RWPE1 (cell line): ENCODE measurements around the gene UNC45B.
"Not testable (repeated sequence)": the region's sequence is repeated elsewhere in the genome, so short reads cannot be mapped to it uniquely, and the experiment has no call there.

Source experiments
- CTCF ChIA-PET: fragments of 350-600 bp; sonication (Branson Sonifier 250); formaldehyde crosslinking; extraction: SDS; loops from one replicate; lab custom pipeline; 2021; lab: Yijun Ruan, JAX
- POLR2A ChIA-PET: fragments of 400-600 bp; formaldehyde crosslinking; extraction: SDS; loops from one replicate; lab custom pipeline; 2020; ENCODE audit warnings: antibody characterized with exemption; ENCODE audit not compliant: low non-redundant PET; lab: Yijun Ruan, JAX
- DNase-seq: peaks from one replicate; pipeline ENCODE4 v3.0.0; 2012; ENCODE audit warnings: low spot score
- H3K27ac ChIP-seq: fragments of 450-650 bp; 2 replicates; pipeline ENCODE4 v1.5.1; 2017
- CTCF ChIP-seq: fragments of 450-650 bp; conservative IDR thresholded peaks from 2 replicates; pipeline ENCODE4 v1.5.1; 2017; ENCODE audit warnings: low read depth, mild to moderate bottlenecking

Gene UNC45B

DNA sequence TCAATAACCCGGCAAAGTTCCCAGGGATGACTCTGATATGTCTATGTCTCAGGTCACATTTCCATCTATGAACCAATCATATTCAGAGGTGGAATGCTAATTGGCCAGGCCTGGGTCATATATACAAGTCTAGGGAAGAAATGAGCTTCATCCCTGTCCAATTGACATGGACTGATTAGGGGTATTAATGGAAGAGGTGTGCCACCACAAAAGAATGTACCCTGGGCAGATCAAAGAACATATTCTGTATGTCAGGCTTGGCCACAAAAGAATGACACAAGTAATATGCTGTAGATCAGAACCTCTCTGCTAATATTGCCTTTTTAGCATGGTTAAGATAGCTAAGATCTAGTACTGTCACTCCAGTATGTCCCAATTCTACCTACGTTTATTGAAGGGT is 39.9 kb downstream of the UNC45B start:
- no peak overlapping the region for H3K27ac ChIP-seq
- CTCF ChIA-PET = no interaction called here
- DNase-seq = no peak
- no peak for TF ChIP-seq CTCF
- POLR2A ChIA-PET = no interaction called here

DNA sequence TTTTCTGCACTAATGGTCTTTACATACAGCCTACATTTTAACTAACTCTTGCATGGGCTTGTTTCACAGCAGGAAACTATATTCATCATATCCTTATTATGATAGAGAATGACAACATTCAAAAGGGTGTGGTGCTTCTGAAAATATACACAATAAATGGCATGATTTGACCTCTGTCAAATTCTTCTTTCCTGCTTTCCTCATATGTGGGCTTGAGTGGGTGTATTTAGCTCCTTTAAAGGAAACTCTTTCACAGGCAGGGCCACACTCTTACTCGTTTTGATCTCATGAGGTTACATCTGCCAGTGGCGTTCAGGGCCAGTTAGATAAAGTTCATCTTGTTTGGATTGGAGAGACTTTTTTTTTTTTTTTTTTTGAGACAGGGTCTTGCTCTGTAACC is 40.5 kb downstream of the UNC45B start:
- ChIA-PET POLR2A (no interaction called here), CTCF (interaction anchor here (0.6 to 1.2 kb wide), 2 partner anchors 223 to 345 kb away, joined by 3 to 5 read pairs; no protein-coding TSS in a partner anchor)
- no peak for TF ChIP-seq CTCF
- DNase-seq = peak; percentile 41
- H3K27ac ChIP-seq = peak overlapping the region; percentile 58; the same call in 1 of the 2 replicates

GRCh38 chr17:35189291-35189690 is 41.7 kb downstream of the UNC45B start:
- DNase-seq = peak; percentile 59
- ChIA-PET POLR2A (interaction anchor here (0.6 kb wide), 1 partner anchor 574 kb away, joined by 8 read pairs; no protein-coding TSS in a partner anchor), CTCF (interaction anchor here (0.6 to 1.2 kb wide), 2 partner anchors 243 to 344 kb away, joined by 3 to 5 read pairs; partner anchors contain the start of gene SLFN12)
- no peak for TF ChIP-seq CTCF
- H3K27ac ChIP-seq = peak overlapping the region; percentile 49

DNA sequence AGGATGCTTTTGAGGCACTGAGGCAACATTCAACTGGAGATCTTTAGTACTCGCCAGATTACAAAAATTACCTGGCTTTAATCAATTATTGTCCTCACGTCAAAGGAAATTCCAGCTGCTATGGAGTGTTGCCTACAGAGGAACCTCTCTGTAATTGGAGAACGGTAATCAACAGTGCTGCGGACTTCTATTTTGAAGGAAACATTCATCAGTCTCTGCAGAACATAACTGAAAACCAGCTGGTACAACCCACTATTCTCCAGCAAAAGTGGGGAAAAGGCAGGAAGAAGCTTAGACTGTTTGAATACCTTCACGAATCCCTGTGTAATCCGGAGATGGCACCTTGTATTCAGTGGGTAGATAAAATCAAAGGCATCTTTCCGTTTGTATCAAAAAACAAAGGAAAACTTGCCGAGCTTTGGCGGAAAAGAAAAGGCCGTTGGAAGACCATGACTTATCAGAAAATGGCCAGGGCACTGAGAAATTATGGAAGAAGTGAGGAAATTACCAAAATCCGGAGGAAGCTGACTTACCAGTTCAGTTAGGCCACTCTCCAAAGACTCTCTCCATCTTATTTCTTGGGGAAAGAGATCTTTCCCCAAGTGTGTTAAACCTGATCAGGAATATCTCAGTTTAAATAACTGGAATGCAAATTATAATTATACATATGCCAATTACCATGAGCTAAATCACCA is 43.5 kb downstream of the UNC45B start:
- TF ChIP-seq CTCF = no peak
- no peak overlapping the region for H3K27ac ChIP-seq
- POLR2A ChIA-PET = no interaction called here
- CTCF ChIA-PET = interaction anchor here (0.5 to 0.7 kb wide), 2 partner anchors 122 to 628 kb away, joined by 3 read pairs; no protein-coding TSS in a partner anchor
- DNase-seq = no peak

DNA sequence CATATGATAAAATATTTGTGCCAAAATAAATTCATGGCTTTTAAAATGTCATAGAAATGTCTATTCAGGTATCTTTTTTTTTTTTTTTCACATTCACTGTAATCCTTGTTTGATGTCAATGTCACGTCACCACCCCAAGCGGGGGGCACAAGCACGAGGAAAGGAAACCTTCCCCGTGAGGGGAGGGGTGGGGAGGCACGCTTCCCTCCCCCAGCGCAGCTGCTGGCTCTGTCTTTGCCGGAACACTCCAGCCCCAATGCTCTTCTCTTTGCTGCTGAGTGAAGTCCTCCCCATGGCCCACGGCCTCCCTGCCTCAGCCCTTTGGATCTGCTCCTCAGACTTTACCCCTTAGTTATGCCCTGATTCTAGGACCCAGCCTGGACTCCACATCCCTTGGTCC is 45.1 kb downstream of the UNC45B start:
- no peak for TF ChIP-seq CTCF
- H3K27ac ChIP-seq = no peak overlapping the region
- ChIA-PET CTCF (no interaction called here), POLR2A (no interaction called here)
- DNase-seq = no peak

GRCh38 chr17:35194001-35194400 is 46.4 kb downstream of the UNC45B start, which contains the start of gene SLC35G3:
Gene SLC35G3, minus strand, starts transcription at chr17:35194393. Its CDS starts 86 bp downstream, at chr17:35194307.
- CTCF ChIA-PET, H3K27ac ChIP-seq, POLR2A ChIA-PET, DNase-seq: not testable (repeated sequence)

GRCh38 chr17:35195062-35195461 is 47.4 kb downstream of the UNC45B start:
- DNase-seq, H3K27ac ChIP-seq, CTCF ChIA-PET, POLR2A ChIA-PET: not testable (repeated sequence)

DNA sequence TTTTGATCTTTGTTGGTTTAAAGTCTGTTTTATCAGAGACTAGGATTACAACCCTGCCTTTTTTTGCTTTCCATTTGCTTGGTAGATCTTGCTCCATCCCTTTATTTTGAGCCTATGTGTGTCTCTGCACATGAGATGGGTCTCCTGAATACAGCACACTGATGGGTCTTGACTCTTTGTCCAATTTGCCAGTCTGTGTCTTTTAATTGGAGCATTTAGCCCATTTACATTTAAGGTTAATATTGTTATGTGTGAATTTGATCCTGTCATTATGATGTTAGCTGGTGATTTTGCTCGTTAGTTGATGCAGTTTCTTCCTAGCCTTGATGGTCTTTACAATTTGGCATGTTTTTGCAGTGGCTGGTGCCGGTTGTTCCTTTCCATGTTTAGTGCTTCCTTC is 55.0 kb downstream of the UNC45B start:
- CTCF ChIA-PET, POLR2A ChIA-PET, H3K27ac ChIP-seq, DNase-seq: not testable (repeated sequence)
